NOMO-1 treated with dmso at 0.1 percent for 144 hours (cell line): Measurements from ENCODE around the gene MCHR2.
"Not testable (repeated sequence)": the region's sequence is repeated elsewhere in the genome, so short reads cannot be mapped to it uniquely, and the experiment has no call there.

ENCODE experiments used
- DNase-seq: peaks from one replicate; lab custom pipeline; 2025; ENCODE audit not compliant: unreplicated experiment; lab: John Stamatoyannopoulos, UW

The MCHR2 gene

DNA sequence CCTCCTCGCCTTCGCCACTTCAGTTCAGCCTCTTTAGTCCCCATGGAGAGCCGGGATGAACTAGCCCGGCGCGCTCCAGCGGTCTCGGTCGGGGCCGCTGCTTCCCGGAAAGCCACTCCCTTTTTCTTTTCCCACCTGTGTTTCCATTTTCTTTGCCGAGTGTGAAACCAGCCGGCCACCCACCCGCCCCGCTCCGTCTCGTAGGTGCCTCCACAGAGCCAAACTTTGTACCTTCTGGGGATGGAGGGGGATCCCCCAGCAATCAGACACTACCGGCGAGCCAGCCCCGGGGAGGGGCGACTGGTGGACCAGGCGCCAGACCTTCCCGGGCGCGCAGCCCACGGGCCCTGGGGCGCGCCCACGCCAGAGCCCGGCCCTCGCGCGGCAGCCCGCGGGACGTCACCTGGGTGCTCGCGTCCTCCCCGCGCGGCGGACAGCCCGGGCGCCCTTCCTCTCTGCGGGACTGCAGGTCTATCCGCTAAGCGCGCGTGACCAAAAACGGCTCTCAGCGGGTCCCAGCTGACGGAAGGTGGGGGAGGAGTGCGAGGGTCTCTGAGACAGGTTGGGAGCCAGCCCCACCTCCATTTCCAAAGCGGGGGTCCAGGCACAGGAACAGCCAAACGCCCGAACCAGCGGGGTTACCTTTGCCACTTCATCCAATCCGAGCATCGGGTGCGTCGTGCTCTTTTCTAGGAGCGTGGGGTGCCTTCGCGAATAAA, at the start of gene MCHR2:
Gene MCHR2, minus strand, starts transcription at position 691 of the 719 bp plus-strand sequence. CDS start 38,076 bp downstream, outside the sequence.
- DNase-seq = no peak

DNA sequence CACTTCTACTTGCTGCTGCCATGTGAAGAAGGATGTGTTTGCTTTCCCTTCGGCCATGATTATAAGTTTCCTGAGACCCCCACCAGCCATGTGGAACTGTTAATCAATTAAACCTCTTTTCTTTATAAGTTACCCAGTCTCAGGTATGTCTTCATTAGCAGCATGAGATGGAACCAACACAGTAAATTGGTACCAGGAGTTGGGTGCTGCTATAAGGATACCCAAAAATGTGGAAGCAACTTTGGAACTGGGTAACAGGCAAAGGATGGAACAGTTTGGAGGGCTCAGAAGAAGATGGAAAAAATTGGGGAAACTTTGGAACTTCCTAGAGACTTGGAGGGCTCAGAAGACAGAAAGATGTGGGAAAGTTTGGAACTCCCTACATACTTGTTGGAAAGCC, 44.5 kb upstream of the MCHR2 start:
- DNase-seq = not testable (repeated sequence)

- DNase-seq = no peak
Measured at GRCh38 chr6:100035873-100036653, 42.0 kb upstream of the MCHR2 start.

- DNase-seq = no peak
Measured at GRCh38 chr6:100023798-100024197, 29.8 kb upstream of the MCHR2 start.

GRCh38 chr6:100022847-100023246, 28.8 kb upstream of the MCHR2 start:
- no peak for DNase-seq

- DNase-seq = no peak
Measured at GRCh38 chr6:100008857-100009256, 14.8 kb upstream of the MCHR2 start.

GRCh38 chr6:100001915-100002388, 7.9 kb upstream of the MCHR2 start:
- peak; percentile 33 for DNase-seq

- no peak for DNase-seq
Measured at GRCh38 chr6:99997141-99997540, 3.1 kb upstream of the MCHR2 start.

DNA sequence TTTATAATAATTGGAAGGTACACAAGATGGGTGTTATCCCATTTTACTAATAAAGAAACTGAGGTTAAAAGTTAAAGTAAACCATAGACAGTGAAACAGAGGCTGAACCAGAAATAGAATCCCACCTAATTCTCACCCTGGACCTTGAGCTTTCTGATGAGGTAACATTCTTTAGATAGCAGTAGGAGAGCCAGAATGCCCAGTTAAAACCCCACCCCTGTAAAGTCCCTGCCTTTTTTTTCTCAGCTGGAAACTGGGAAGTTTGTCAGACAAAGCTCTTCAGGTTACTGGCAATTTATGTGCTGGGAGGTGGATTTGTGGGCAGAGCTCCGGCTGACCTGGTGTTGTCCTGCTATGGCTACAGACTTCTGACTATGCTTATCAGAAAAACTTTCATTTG, 1.9 kb upstream of the MCHR2 start:
- DNase-seq = no peak

DNA sequence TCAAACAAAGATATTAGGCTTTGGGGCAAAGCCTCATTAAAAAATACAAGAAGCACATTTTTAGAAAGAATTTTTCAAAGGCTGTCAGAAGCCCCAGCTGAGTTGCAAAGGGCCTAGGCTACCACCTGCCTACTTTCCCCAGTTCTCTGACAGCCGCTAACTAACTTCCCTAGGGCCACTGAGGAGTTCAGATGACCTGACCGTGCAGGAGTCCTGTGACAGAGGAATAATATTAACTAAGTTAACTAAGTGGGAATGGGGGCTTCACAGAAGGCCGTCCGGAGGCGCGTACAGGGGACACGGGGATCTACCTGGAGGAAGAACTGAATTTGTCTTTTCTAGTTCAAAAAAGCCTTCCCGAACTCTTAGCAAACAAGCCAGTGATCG, 884 bp downstream of the MCHR2 start:
- DNase-seq = no peak

GRCh38 chr6:99991955-99992354, 2.1 kb downstream of the MCHR2 start:
- no peak for DNase-seq

- DNase-seq = no peak
Measured at GRCh38 chr6:99980741-99981140, 13.3 kb downstream of the MCHR2 start.

GRCh38 chr6:99979953-99980352, 14.1 kb downstream of the MCHR2 start:
- DNase-seq = no peak

DNA sequence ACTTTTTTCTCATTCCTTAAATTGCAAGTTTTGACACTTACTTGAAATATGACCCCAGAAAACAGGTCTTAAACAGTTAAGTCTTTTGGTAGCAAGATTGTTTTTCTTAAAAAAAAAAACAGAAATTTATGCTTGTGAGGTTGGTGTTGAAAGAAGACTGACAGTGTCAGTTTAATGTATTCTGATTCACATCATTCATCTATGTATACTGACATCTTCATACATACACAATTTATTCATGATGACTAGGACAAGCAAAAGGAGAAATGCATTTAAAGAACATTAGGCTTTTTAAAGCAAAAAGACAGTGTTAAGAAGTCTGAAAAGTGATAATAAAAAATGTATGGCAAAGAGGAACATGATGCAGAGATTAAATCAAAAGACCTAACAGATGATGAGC, 27.0 kb downstream of the MCHR2 start:
- no peak for DNase-seq

- DNase-seq = no peak
Measured at GRCh38 chr6:99960027-99960426, 34.0 kb downstream of the MCHR2 start.

GRCh38 chr6:99951016-99951805, 42.8 kb downstream of the MCHR2 start:
- DNase-seq = no peak

DNA sequence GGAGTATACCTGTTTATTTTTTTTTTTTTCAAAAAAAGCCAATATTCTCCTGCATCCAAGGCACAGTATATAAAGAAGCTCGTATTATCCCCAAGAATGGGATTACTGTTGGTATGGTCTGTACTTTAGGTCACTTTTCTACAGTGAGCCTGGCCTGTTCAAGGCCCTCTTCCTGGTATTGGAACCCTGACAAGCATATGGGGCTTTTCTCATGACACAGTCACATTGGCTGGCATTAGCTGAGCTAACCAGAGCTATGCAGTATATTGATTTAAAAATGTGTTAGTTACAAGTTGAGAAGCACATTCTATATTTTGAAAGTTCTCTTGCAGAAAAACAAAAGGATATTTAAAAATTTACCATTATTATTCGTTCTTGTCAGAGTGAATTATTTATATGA, 48.0 kb downstream of the MCHR2 start:
- no peak for DNase-seq

DNA sequence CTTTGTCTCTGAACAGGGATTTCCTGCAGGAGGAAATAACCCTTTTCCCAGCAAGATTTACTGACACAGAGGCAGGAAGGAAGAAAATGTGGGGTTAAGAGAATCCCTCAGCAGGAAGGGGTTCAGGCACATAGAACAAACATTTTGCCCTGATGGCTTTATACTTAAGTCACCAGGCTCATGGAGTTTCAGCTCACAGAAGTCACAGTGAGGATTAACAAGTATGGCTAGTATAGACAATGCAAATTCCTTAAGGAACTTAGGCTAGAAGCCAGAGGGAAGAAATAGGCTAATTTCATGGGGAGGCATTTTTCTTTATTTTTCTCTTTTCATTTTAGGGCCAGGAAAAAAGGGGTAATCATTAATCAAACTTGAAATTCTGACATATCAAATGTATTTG, 50.2 kb downstream of the MCHR2 start:
- no peak for DNase-seq

GRCh38 chr6:99940582-99940981, 53.4 kb downstream of the MCHR2 start:
- no peak for DNase-seq

GRCh38 chr6:99933129-99933528, 60.9 kb downstream of the MCHR2 start:
- DNase-seq = no peak

- no peak for DNase-seq
Measured at GRCh38 chr6:99912657-99913056, 81.4 kb downstream of the MCHR2 start.
